ENCODE measurements around the gene GPR78. TPM values are rescaled to one million over a fixed set of nuclear protein-coding genes. Genes with fewer than 3 reads are reported as not detected.

Gene GPR78
- total RNA-seq, 1 experiment from 2014 or later = not detected

GRCh38 chr4:8608714-8609391, 28.7 kb downstream of the GPR78 start:
- no peak for TF ChIP-seq POLR2AphosphoS5 (IDR thresholded peaks at IDR 0.05; ENCODE audit: low read depth, low read length)
- no peak for TF ChIP-seq REST (IDR thresholded peaks at IDR 0.05; ENCODE audit: insufficient read depth in 1 of 2, low read depth in 2 of 2, low read length in 1 of 2)
- TF ChIP-seq SIN3A (IDR thresholded peaks at IDR 0.05; ENCODE audit: borderline replicate concordance, insufficient read depth, low read depth, low read length) = no peak
- no peak for TF ChIP-seq TCF7L2 (IDR thresholded peaks at IDR 0.05; ENCODE audit: low read depth, low read length)
- no peak for TF ChIP-seq CTCF (IDR thresholded peaks at IDR 0.05)
- Histone ChIP-seq H3K36me3 (ENCODE audit: control insufficient read depth, insufficient read depth, low read length) (no peaks in the 10 kb centered on the region), H3K4me1 (ENCODE audit: control insufficient read depth, insufficient read depth, low read length) (no peaks in the 10 kb centered on the region), H3K4me3 (ENCODE audit: low read depth in 2 of 2, low read length in 2 of 2) (no peak overlapping the region), H3K9me3 (ENCODE audit: control insufficient read depth, insufficient read depth, low read depth, low read length) (no peaks in the 10 kb centered on the region), H3K27me3 (ENCODE audit: control insufficient read depth, insufficient read depth, low read length) (no peaks in the 10 kb centered on the region; the same call in 1 of the 2 replicates), H3K27ac (ENCODE audit: low read length) (no peak overlapping the region)
- ChIA-PET POLR2A (interaction anchor here (0.6 kb wide), 1 partner anchor 11 kb away, joined by 9 read pairs; no protein-coding TSS in a partner anchor), CTCF (no interaction called here)
- no TSS peak for BruUV-seq (replicated peaks)
- in situ Hi-C loops (cut with HindIII; ENCODE audit: low pct_unique_long_range_greater_than_20kb, low sequenced_read_pairs) (no loop called here), intact Hi-C loops (cut with micrococcal nuclease; ENCODE audit: unreplicated experiment) (no loop called here)
- ATAC-seq (no peak), DNase-seq (ENCODE audit: low read depth, low spot score) (no peak)

- in situ Hi-C loops (cut with HindIII; ENCODE audit: low pct_unique_long_range_greater_than_20kb, low sequenced_read_pairs) (no loop called here), intact Hi-C loops (cut with micrococcal nuclease; ENCODE audit: unreplicated experiment) (no loop called here)
- BruUV-seq (replicated peaks) = no TSS peak
These were observed 29.2 kb downstream of the GPR78 start for GRCh38 chr4:8609406-8609805.

More at GRCh38 chr4:8609406-8609805, 29.2 kb downstream of the GPR78 start:
- no peak for TF ChIP-seq TCF7L2 (IDR thresholded peaks at IDR 0.05; ENCODE audit: low read depth, low read length)
- no peak for TF ChIP-seq POLR2AphosphoS5 (IDR thresholded peaks at IDR 0.05; ENCODE audit: low read depth, low read length)
- TF ChIP-seq CTCF (IDR thresholded peaks at IDR 0.05) = no peak
- TF ChIP-seq SIN3A (IDR thresholded peaks at IDR 0.05; ENCODE audit: borderline replicate concordance, insufficient read depth, low read depth, low read length) = no peak
- TF ChIP-seq REST (IDR thresholded peaks at IDR 0.05; ENCODE audit: insufficient read depth in 1 of 2, low read depth in 2 of 2, low read length in 1 of 2) = no peak
- H3K36me3 ChIP-seq (ENCODE audit: control insufficient read depth, insufficient read depth, low read length) = no peaks in the 10 kb centered on the region
- no peaks in the 10 kb centered on the region; the same call in 1 of the 2 replicates for H3K27me3 ChIP-seq (ENCODE audit: control insufficient read depth, insufficient read depth, low read length)
- H3K4me1 ChIP-seq (ENCODE audit: control insufficient read depth, insufficient read depth, low read length) = no peaks in the 10 kb centered on the region
- no peak overlapping the region for H3K27ac ChIP-seq (ENCODE audit: low read length)
- no peak for ATAC-seq
- H3K4me3 ChIP-seq (ENCODE audit: low read depth in 2 of 2, low read length in 2 of 2) = no peak overlapping the region
- CTCF ChIA-PET = no interaction called here
- no peak for DNase-seq (ENCODE audit: low read depth, low spot score)
- POLR2A ChIA-PET = no interaction called here
- H3K9me3 ChIP-seq (ENCODE audit: control insufficient read depth, insufficient read depth, low read depth, low read length) = no peaks in the 10 kb centered on the region
